HepG2 (cell line): ENCODE data around the gene ORC3. TPM values are rescaled to one million over a fixed set of nuclear protein-coding genes. Genes with fewer than 3 reads are reported as not detected.
A peak's percentile ranks its signal among the peaks of the same experiment; 100 is the strongest.

Source experiments
- BORCS8-MEF2B ChIP-seq: sonication (generic); formaldehyde crosslinking; IDR thresholded peaks from 2 replicates; pipeline ENCODE4 v1.8.0; 2022; ENCODE audit warnings: mild to moderate bottlenecking, missing genetic modification reagents
- CREB1 ChIP-seq, 2 experiments: fragments of 450-650 bp in 1 of 2; IDR thresholded peaks; 2 replicates each; pipeline ENCODE4 v1.6.1; 2016 to 2017; ENCODE audit warnings: control low read depth in 1 of 2, mild to moderate bottlenecking in 1 of 2, missing compliant biosample characterization in 1 of 2, missing genetic modification characterization in 1 of 2
- MED1 ChIP-seq: sonication (generic); formaldehyde crosslinking; IDR thresholded peaks from 2 replicates; pipeline ENCODE4 v1.4.0; 2020; ENCODE audit warnings: missing genetic modification reagents
- MIER3 ChIP-seq: IDR thresholded peaks from 2 replicates; pipeline ENCODE4 v1.6.1; 2016; ENCODE audit warnings: missing compliant biosample characterization, borderline replicate concordance
- RELA ChIP-seq: sonication (generic); formaldehyde crosslinking; IDR thresholded peaks from 2 replicates; pipeline ENCODE4 v1.4.0; 2020; ENCODE audit warnings: missing genetic modification reagents
- SOX5 ChIP-seq: IDR thresholded peaks from 2 replicates; pipeline ENCODE4 v1.6.1; 2016; ENCODE audit warnings: borderline replicate concordance
- TARDBP ChIP-seq: sonication (generic); formaldehyde crosslinking; IDR thresholded peaks from 2 replicates; pipeline ENCODE4 v1.8.0; 2022; ENCODE audit warnings: mild to moderate bottlenecking, missing genetic modification reagents
- ZSCAN12 ChIP-seq: sonication (generic); formaldehyde crosslinking; IDR thresholded peaks from 2 replicates; pipeline ENCODE4 v1.9.0; 2021; ENCODE audit warnings: mild to moderate bottlenecking, missing genetic modification reagents
- polyA plus RNA-seq, 8 experiments: library from polyadenylated mRNA; depleted of rRNA in 3 of 8; stranded (reverse) in 7 of 8; unstranded in 1 of 8; fragments of >200 nt; fragmentation: Illumina TruSeq in 4 of 8; extraction: Trizol in 4 of 8; gene quantifications; 2 replicates each; pipeline versions ENCODE4 v1.2.1 to v1.2.3, GENCODE V29; 2011 to 2016; ENCODE audit warnings: low read depth in 4 of 8, missing spikeins in 1 of 8, mixed read lengths in 1 of 8; ENCODE audit not compliant: insufficient read depth in 1 of 8
- total RNA-seq, 5 experiments: library from RNA; depleted of rRNA; stranded (reverse); fragments of >200 nt; fragmentation: Illumina TruSeq; extraction: Trizol; gene quantifications; 2 replicates each; pipeline ENCODE4 v1.2.3, GENCODE V29; 2016; ENCODE audit warnings: low read depth in 1 of 5
- TF ChIP-seq, protein P1 (sequence below): sonication (generic); formaldehyde crosslinking; IDR thresholded peaks from 2 replicates; pipeline ENCODE4 v1.4.0; 2020; ENCODE audit warnings: missing genetic modification reagents
- TF ChIP-seq, protein P2 (sequence below): sonication (generic); formaldehyde crosslinking; conservative IDR thresholded peaks from 2 replicates; pipeline ENCODE4 v1.8.0; 2022; ENCODE audit warnings: missing genetic modification reagents
- TF ChIP-seq, protein P3 (sequence below): sonication (generic); formaldehyde crosslinking; IDR thresholded peaks from 2 replicates; pipeline ENCODE4 v1.5.1; 2020; ENCODE audit warnings: missing genetic modification reagents, mild to moderate bottlenecking, borderline replicate concordance
- TF ChIP-seq, protein P4 (sequence below): sonication (generic); formaldehyde crosslinking; conservative IDR thresholded peaks from 2 replicates; pipeline ENCODE4 v1.8.0; 2022; ENCODE audit warnings: low read depth, missing genetic modification reagents
- TF ChIP-seq, protein P5 (sequence below): sonication (generic); formaldehyde crosslinking; IDR thresholded peaks from 2 replicates; pipeline ENCODE4 v1.5.1; 2020; ENCODE audit warnings: mild to moderate bottlenecking, missing genetic modification reagents, borderline replicate concordance

Gene ORC3
- total and polyA plus RNA-seq, 2 of the 13 experiments (the other 11 are each of a cell fraction or from before 2014, with no cell fraction given) = 21.8 to 43.5 TPM

DNA sequence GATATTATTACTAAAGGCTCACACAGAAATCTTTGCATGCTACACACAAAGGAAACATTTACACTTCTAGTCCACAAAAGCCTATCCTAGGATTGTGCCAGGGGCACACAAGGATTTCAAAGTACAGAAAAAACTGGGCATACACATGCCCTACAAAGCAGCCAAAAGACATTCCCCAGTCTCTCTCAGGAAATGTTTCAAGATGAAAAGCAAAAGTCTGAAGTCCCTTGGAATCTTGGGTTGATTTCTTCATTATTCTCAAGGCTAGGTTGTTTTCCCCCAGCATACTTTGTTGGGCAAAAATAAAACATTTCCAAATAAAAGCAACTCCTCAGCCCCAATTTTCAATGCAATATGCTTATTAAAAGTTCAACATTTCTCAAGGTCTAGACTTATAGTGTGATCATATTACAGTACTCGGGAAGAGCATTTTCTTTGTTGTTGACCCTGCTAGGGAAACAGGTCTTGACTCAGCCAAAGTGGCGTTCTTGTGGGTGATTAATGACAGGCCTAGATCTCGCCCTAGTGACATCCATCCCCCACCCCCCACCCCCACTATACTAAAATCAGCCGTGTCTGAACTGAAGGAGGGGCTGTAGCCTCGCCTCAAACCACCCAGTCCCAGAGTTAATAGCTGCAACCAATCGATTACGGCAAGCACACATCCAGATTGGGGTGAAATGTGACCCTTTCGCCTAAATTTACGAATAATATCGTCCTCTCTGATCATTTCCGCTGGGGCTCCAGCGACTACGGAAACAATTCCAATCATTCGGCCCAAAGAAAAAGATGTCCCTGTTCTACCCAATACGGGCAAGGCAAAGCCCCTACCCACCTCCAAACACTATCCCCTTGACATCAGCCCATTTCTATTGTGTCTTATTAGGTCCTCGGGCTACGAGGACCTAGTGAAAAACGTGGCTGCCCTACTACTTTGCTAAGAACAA, 110.7 kb downstream of the ORC3 start (continued):
- TF ChIP-seq MED1 (CRISPR knock-in tag) (peak; percentile 12; the same call in 1 of the 2 replicates), SOX5 (CRISPR knock-in tag) (0 out of 2 replicates have a peak, but pooled peaks have one; percentile 12), CREB1 (IDR thresholded peaks at IDR 0.05) (no peak), CREB1 (CRISPR knock-in tag; IDR thresholded peaks at IDR 0.05) (no peak), BORCS8-MEF2B (CRISPR knock-in tag) (no peak), TARDBP (CRISPR knock-in tag) (no peak), ZSCAN12 (CRISPR knock-in tag) (no peak), MIER3 (CRISPR knock-in tag) (no peak), RELA (CRISPR knock-in tag) (no peak)
- TF ChIP-seq, protein P1, sequence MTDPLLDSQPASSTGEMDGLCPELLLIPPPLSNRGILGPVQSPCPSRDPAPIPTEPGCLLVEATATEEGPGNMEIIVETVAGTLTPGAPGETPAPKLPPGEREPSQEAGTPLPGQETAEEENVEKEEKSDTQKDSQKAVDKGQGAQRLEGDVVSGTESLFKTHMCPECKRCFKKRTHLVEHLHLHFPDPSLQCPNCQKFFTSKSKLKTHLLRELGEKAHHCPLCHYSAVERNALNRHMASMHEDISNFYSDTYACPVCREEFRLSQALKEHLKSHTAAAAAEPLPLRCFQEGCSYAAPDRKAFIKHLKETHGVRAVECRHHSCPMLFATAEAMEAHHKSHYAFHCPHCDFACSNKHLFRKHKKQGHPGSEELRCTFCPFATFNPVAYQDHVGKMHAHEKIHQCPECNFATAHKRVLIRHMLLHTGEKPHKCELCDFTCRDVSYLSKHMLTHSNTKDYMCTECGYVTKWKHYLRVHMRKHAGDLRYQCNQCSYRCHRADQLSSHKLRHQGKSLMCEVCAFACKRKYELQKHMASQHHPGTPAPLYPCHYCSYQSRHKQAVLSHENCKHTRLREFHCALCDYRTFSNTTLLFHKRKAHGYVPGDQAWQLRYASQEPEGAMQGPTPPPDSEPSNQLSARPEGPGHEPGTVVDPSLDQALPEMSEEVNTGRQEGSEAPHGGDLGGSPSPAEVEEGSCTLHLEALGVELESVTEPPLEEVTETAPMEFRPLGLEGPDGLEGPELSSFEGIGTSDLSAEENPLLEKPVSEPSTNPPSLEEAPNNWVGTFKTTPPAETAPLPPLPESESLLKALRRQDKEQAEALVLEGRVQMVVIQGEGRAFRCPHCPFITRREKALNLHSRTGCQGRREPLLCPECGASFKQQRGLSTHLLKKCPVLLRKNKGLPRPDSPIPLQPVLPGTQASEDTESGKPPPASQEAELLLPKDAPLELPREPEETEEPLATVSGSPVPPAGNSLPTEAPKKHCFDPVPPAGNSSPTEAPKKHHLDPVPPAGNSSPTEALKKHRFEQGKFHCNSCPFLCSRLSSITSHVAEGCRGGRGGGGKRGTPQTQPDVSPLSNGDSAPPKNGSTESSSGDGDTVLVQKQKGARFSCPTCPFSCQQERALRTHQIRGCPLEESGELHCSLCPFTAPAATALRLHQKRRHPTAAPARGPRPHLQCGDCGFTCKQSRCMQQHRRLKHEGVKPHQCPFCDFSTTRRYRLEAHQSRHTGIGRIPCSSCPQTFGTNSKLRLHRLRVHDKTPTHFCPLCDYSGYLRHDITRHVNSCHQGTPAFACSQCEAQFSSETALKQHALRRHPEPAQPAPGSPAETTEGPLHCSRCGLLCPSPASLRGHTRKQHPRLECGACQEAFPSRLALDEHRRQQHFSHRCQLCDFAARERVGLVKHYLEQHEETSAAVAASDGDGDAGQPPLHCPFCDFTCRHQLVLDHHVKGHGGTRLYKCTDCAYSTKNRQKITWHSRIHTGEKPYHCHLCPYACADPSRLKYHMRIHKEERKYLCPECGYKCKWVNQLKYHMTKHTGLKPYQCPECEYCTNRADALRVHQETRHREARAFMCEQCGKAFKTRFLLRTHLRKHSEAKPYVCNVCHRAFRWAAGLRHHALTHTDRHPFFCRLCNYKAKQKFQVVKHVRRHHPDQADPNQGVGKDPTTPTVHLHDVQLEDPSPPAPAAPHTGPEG (CRISPR knock-in tag) = no peak
- TF ChIP-seq, protein P2, sequence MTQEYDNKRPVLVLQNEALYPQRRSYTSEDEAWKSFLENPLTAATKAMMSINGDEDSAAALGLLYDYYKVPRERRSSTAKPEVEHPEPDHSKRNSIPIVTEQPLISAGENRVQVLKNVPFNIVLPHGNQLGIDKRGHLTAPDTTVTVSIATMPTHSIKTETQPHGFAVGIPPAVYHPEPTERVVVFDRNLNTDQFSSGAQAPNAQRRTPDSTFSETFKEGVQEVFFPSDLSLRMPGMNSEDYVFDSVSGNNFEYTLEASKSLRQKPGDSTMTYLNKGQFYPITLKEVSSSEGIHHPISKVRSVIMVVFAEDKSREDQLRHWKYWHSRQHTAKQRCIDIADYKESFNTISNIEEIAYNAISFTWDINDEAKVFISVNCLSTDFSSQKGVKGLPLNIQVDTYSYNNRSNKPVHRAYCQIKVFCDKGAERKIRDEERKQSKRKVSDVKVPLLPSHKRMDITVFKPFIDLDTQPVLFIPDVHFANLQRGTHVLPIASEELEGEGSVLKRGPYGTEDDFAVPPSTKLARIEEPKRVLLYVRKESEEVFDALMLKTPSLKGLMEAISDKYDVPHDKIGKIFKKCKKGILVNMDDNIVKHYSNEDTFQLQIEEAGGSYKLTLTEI (CRISPR knock-in tag) = no peak
- TF ChIP-seq, protein P3, sequence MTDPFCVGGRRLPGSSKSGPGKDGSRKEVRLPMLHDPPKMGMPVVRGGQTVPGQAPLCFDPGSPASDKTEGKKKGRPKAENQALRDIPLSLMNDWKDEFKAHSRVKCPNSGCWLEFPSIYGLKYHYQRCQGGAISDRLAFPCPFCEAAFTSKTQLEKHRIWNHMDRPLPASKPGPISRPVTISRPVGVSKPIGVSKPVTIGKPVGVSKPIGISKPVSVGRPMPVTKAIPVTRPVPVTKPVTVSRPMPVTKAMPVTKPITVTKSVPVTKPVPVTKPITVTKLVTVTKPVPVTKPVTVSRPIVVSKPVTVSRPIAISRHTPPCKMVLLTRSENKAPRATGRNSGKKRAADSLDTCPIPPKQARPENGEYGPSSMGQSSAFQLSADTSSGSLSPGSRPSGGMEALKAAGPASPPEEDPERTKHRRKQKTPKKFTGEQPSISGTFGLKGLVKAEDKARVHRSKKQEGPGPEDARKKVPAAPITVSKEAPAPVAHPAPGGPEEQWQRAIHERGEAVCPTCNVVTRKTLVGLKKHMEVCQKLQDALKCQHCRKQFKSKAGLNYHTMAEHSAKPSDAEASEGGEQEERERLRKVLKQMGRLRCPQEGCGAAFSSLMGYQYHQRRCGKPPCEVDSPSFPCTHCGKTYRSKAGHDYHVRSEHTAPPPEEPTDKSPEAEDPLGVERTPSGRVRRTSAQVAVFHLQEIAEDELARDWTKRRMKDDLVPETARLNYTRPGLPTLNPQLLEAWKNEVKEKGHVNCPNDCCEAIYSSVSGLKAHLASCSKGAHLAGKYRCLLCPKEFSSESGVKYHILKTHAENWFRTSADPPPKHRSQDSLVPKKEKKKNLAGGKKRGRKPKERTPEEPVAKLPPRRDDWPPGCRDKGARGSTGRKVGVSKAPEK (CRISPR knock-in tag) = no peak
- TF ChIP-seq, protein P4, sequence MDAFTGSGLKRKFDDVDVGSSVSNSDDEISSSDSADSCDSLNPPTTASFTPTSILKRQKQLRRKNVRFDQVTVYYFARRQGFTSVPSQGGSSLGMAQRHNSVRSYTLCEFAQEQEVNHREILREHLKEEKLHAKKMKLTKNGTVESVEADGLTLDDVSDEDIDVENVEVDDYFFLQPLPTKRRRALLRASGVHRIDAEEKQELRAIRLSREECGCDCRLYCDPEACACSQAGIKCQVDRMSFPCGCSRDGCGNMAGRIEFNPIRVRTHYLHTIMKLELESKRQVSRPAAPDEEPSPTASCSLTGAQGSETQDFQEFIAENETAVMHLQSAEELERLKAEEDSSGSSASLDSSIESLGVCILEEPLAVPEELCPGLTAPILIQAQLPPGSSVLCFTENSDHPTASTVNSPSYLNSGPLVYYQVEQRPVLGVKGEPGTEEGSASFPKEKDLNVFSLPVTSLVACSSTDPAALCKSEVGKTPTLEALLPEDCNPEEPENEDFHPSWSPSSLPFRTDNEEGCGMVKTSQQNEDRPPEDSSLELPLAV (CRISPR knock-in tag) = no peak
- TF ChIP-seq, protein P5, sequence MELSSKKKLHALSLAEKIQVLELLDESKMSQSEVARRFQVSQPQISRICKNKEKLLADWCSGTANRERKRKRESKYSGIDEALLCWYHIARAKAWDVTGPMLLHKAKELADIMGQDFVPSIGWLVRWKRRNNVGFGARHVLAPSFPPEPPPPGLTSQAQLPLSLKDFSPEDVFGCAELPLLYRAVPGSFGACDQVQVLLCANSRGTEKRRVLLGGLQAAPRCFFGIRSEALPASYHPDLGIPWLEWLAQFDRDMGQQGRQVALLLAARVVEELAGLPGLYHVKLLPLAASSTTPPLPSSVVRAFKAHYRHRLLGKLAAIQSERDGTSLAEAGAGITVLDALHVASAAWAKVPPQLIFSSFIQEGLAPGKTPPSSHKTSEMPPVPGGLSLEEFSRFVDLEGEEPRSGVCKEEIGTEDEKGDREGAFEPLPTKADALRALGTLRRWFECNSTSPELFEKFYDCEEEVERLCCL (CRISPR knock-in tag) = no peak
